ENCODE results near the gene NAA80. TPM values are rescaled to one million over a fixed set of nuclear protein-coding genes. Genes with fewer than 3 reads are reported as not detected.
A peak's percentile ranks its signal among the peaks of the same experiment; 100 is the strongest.

Gene NAA80
- total RNA-seq, 1 donor from 2014 or later: 10.9 TPM

DNA sequence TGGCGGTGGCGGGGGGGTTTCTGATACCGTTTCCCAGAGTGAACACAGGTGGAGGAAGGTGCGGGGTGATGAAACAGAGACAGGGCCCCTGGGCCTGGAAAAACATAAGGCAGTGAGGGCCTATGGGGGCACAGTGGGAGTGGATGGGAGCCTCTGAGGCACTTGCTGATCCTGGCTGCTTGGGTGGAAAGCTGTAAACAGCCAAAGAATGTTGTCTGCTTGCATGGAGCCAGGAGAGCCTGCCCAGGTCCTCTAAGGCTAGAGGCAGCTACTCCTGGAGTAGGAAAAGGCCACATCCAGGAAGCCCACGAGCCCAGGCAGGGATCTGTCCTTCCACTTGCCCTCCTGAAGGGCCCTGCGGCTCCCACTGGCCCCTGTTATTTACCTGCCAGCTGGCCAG lies 33.2 kb downstream of the NAA80 start:
- Mint-ChIP-seq H3K9me3 (ENCODE audit: low read depth) (no peaks in the 10 kb centered on the region), H3K27ac (ENCODE audit: unreplicated experiment) (peak overlapping the region; percentile 87), H3K4me1 (ENCODE audit: low read depth) (peaks cover 81% of the 10 kb centered on the region), H3K36me3 (ENCODE audit: low read depth) (no peaks in the 10 kb centered on the region), H3K4me3 (ENCODE audit: unreplicated experiment) (no peak overlapping the region), H3K27me3 (ENCODE audit: low read depth) (no peaks in the 10 kb centered on the region)
- no peak for DNase-seq (ENCODE audit: low spot score)
- TF ChIP-seq, protein P1, sequence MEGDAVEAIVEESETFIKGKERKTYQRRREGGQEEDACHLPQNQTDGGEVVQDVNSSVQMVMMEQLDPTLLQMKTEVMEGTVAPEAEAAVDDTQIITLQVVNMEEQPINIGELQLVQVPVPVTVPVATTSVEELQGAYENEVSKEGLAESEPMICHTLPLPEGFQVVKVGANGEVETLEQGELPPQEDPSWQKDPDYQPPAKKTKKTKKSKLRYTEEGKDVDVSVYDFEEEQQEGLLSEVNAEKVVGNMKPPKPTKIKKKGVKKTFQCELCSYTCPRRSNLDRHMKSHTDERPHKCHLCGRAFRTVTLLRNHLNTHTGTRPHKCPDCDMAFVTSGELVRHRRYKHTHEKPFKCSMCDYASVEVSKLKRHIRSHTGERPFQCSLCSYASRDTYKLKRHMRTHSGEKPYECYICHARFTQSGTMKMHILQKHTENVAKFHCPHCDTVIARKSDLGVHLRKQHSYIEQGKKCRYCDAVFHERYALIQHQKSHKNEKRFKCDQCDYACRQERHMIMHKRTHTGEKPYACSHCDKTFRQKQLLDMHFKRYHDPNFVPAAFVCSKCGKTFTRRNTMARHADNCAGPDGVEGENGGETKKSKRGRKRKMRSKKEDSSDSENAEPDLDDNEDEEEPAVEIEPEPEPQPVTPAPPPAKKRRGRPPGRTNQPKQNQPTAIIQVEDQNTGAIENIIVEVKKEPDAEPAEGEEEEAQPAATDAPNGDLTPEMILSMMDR (IDR thresholded peaks at IDR 0.05): no peak

DNA sequence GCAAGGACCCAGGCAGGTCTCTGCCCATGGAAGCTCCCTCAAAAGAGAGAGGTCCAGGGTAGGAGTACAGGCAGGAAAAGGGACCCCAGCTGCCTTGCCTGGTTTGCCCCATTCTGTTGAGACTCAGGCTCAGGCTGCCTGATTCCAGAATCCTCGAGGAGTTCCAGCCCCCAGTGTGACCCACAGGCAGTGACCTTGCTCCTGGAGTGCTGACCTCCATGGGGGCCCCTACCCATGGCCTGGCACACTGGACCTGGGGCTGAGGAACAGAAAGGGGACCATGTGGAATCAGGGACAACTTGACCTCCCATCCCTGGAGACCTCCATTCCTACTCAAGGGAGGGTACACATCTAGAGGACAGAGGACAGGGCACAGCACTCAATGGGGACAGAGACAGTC lies 33.6 kb downstream of the NAA80 start:
- Mint-ChIP-seq H3K27ac (ENCODE audit: unreplicated experiment) (peak overlapping the region; percentile 87), H3K9me3 (ENCODE audit: low read depth) (no peaks in the 10 kb centered on the region), H3K36me3 (ENCODE audit: low read depth) (no peaks in the 10 kb centered on the region), H3K27me3 (ENCODE audit: low read depth) (no peaks in the 10 kb centered on the region), H3K4me3 (ENCODE audit: unreplicated experiment) (no peak overlapping the region), H3K4me1 (ENCODE audit: low read depth) (peaks cover 86% of the 10 kb centered on the region)
- TF ChIP-seq, protein P1 (IDR thresholded peaks at IDR 0.05): no peak
- DNase-seq (ENCODE audit: low spot score): no peak

DNA sequence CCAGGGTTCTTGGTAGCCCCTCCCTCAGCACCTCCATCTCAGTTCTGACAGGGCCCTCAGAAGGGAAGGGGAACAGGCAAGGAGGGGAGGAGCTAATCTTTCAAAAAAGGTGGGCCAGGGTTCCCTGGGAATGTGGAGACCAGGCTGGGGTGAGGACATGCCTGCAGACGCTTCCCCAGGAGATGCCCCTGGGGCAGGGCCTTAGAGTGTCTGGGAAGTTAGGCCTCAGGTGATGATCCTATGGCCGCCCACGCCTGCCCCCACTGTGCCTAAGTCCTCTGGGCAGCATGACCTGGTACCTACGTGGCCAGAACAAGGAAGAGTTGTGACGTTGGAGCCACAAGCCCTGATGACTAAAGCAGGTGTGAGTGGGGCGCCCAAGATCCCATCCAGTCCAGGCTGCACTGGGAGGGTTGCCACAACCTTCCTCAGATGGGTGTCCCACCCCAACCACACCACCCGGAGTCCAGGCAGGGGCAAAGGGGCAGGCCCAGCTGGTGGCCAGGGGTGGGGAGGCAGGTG lies 34.2 kb downstream of the NAA80 start:
- peak overlapping the region; percentile 96 for H3K27ac Mint-ChIP-seq (ENCODE audit: unreplicated experiment)
- no peak overlapping the region for H3K4me3 Mint-ChIP-seq (ENCODE audit: unreplicated experiment)
- peaks cover 85% of the 10 kb centered on the region for H3K4me1 Mint-ChIP-seq (ENCODE audit: low read depth)
- H3K36me3 Mint-ChIP-seq (ENCODE audit: low read depth): no peaks in the 10 kb centered on the region
- TF ChIP-seq, protein P1 (IDR thresholded peaks at IDR 0.05): no peak
- DNase-seq (ENCODE audit: low spot score): no peak
- H3K9me3 Mint-ChIP-seq (ENCODE audit: low read depth): no peaks in the 10 kb centered on the region
- no peaks in the 10 kb centered on the region for H3K27me3 Mint-ChIP-seq (ENCODE audit: low read depth)

DNA sequence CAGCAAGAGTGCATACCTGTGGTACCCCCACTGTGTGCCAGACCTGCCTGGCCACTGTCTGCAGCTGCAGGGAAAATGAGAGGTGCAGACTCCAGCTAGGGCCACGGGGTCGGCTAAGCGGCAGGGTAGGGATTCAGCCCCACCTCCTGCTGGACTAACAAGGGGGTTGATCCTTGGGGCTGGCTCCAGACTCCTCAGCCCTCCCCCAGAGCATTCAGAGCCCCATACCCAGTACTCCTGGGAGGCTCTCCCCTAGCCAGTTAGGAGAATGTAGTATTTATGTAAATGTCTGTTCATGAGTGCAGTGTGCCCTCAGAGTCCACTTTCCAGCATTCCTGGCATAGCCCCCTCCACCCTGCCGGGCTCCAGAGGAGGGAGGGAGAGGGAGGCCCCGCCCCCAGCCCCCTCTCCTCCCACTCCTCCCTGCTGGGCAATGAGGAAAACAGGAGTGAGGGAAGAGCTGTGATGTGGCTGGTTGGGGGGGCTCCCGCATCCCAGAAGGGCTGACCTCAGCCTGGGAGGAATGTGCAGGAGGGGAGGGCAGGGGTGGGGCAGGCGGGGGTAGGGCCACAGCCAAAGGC lies 34.7 kb downstream of the NAA80 start:
- TF ChIP-seq, protein P1 (IDR thresholded peaks at IDR 0.05): no peak
- H3K36me3 Mint-ChIP-seq (ENCODE audit: low read depth): no peaks in the 10 kb centered on the region
- H3K4me3 Mint-ChIP-seq (ENCODE audit: unreplicated experiment): no peak overlapping the region
- no peak for DNase-seq (ENCODE audit: low spot score)
- peaks cover 84% of the 10 kb centered on the region for H3K4me1 Mint-ChIP-seq (ENCODE audit: low read depth)
- H3K27ac Mint-ChIP-seq (ENCODE audit: unreplicated experiment): peak overlapping the region; percentile 96
- H3K27me3 Mint-ChIP-seq (ENCODE audit: low read depth): no peaks in the 10 kb centered on the region
- H3K9me3 Mint-ChIP-seq (ENCODE audit: low read depth): no peaks in the 10 kb centered on the region

DNA sequence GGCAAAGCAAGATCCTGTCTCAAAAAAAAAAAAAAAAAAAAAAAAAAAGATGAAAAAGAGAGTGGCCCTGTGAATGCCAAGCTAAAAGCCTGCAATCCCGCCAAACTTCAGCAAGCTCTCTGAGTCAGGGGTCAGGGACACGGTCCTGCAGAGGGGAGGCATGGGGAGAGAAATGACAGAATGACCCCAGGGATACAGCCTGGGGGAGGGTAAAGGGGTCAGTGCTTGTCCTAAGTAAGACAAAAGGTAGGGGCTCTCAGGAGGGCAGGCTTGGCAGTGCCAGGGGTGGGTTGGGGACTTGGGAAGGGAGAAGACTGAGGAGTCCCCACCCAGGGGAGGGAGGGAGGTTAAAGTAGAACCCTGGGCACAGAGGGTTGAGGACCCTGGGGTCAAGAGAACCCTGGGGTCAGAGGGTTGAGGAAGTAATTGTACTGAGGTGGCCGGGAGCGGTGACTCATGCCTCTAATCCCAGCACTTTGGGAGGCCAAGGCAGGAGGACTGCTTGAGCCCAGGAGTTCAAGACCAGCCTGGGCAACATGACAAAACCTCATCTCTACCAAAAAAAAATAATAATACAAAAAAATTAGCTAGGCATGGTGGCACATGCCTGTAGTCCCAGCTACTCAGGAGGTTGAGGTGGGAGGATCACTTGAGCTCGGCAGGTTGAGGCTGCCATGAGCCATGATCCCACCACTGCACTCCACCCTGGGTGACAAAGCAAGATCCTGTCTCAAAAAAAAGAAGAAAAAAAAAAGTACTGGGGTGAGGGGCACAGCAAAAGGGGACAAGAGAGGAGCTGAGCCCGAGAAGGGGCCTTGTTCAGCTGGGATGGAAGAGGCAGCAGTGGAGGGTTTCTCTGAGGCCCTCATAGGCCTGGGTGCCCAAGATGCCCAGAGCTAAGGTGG lies 35.5 kb downstream of the NAA80 start:
- Mint-ChIP-seq H3K36me3 (ENCODE audit: low read depth) (no peaks in the 10 kb centered on the region), H3K4me3 (ENCODE audit: unreplicated experiment) (peak overlapping the region; percentile 25), H3K4me1 (ENCODE audit: low read depth) (peaks cover 82% of the 10 kb centered on the region), H3K9me3 (ENCODE audit: low read depth) (no peaks in the 10 kb centered on the region), H3K27ac (ENCODE audit: unreplicated experiment) (peak overlapping the region; percentile 96), H3K27me3 (ENCODE audit: low read depth) (no peaks in the 10 kb centered on the region)
- DNase-seq (ENCODE audit: low spot score): no peak
- TF ChIP-seq, protein P1 (IDR thresholded peaks at IDR 0.05): no peak

Data from chondrocyte (in vitro differentiated cells).